ENCODE data around the gene BANF1. TPM values are rescaled to one million over a fixed set of nuclear protein-coding genes. Genes with fewer than 3 reads are reported as not detected.

The BANF1 gene
- polyA plus RNA-seq, 1 donor (not counting 4 experiments of a cell fraction or from before 2014, with no cell fraction given): 154 TPM

DNA sequence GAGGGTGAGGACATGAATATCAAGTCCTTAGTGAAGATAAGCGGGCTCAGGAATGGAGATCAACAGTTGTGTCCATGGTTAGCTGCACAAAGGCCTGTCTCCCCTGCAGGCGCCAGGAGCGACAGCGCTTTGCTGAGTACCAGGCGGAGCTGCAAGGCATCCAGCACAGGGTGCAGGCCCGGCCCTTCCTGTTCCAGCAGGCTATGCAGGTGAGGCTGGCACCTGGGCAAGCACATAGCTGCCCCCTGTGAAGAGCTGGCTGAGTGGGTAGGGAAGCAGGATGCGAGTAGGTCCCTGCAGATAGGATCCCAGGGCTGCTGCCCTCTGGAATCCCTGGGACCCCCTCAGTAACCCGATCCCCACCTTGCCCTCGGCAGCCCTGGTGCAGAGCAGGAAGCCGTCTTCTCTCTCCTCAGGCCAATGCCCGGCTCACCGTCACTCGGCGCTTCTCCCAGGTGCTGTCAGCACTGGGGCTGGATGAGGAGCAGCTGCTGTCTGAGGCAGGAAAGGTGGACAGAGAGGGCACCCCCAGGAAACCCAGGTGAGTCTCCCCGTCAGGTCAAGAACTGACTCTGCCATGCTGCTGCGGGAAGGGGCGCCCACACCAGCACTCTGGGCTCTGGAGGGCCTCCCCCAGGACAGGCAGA is 43.4 kb upstream of the BANF1 start:
- Histone ChIP-seq H3K36me3 (ENCODE audit: control insufficient read depth in 2 of 2, extremely low read depth in 1 of 2, insufficient read depth in 2 of 2, low read length in 2 of 2) (peaks cover 0 to 2% of the 10 kb centered on the region in 2 experiments), H3K27ac (ENCODE audit: control insufficient read depth, insufficient read depth, low read length) (no peak overlapping the region), H3K4me3 (ENCODE audit: control insufficient read depth in 2 of 3, extremely low read depth in 1 of 3, insufficient read depth in 2 of 3, low read depth in 1 of 3, low read length in 3 of 3) (no peak overlapping the region), H3K9ac (ENCODE audit: control insufficient read depth, extremely low read depth, insufficient read depth, low read length) (no peak overlapping the region), H3K27me3 (ENCODE audit: control insufficient read depth, extremely low read depth, insufficient read depth, low read length) (no peaks in the 10 kb centered on the region), H3K4me1 (ENCODE audit: control insufficient read depth, extremely low read depth, insufficient read depth, low read length) (peaks cover 12% of the 10 kb centered on the region), H3K9me3 (ENCODE audit: control insufficient read depth, low read depth, low read length) (no peaks in the 10 kb centered on the region), H3K9me1 (ENCODE audit: control insufficient read depth, extremely low read depth, insufficient read depth, low read length) (no peaks in the 10 kb centered on the region), H3K79me2 (ENCODE audit: control insufficient read depth, insufficient read depth, low read length) (peaks cover 23% of the 10 kb centered on the region), H4K20me1 (ENCODE audit: control insufficient read depth, extremely low read depth, insufficient read depth, low read length) (no peaks in the 10 kb centered on the region), H3K4me2 (ENCODE audit: control insufficient read depth, extremely low read depth, insufficient read depth, low read depth, low read length) (no peak overlapping the region), H2AFZ (ENCODE audit: control insufficient read depth, low read length) (no peak overlapping the region)
- DNase-seq (ENCODE audit: low read depth, low spot score): no peak
- TF ChIP-seq, protein P1, sequence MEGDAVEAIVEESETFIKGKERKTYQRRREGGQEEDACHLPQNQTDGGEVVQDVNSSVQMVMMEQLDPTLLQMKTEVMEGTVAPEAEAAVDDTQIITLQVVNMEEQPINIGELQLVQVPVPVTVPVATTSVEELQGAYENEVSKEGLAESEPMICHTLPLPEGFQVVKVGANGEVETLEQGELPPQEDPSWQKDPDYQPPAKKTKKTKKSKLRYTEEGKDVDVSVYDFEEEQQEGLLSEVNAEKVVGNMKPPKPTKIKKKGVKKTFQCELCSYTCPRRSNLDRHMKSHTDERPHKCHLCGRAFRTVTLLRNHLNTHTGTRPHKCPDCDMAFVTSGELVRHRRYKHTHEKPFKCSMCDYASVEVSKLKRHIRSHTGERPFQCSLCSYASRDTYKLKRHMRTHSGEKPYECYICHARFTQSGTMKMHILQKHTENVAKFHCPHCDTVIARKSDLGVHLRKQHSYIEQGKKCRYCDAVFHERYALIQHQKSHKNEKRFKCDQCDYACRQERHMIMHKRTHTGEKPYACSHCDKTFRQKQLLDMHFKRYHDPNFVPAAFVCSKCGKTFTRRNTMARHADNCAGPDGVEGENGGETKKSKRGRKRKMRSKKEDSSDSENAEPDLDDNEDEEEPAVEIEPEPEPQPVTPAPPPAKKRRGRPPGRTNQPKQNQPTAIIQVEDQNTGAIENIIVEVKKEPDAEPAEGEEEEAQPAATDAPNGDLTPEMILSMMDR (optimal IDR thresholded peaks at IDR 0.05 in 1 of 3, IDR thresholded peaks at IDR 0.05 in 1 of 3, conservative IDR thresholded peaks at IDR 0.05 in 1 of 3; ENCODE audit: extremely low read depth in 1 of 3, insufficient read depth in 2 of 3, low read length in 3 of 3): no peak
- TF ChIP-seq EZH2 (IDR thresholded peaks at IDR 0.05; ENCODE audit: low read length): no peak
- FAIRE-seq: no peak
- dilution Hi-C loops (cut with MboI; ENCODE audit: extremely low pct_ligation_motif_present, low sequenced_read_pairs): no loop called here

DNA sequence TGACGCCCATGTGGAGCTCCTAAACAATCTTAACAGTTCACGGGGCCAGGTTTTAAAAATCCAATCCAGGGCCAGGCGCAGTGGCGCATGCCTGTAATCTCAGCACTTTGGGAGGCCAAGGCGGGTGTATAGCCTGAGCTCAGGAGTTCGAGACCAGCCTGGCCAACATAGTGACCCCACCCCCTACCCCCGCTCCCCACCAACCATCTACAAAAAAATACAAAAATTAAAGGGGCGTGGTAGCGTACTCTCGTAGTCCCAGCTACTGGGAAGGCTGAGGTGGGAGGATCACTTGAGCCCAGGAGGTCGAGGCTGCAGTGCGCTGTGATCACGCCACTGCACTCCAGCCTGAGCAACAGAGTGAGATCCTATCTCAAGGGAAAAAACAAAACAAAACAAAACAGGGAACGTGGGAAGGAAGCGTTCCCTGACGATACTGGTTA is 41.5 kb upstream of the BANF1 start:
- peak overlapping the region; percentile 91 for H3K9ac ChIP-seq (ENCODE audit: control insufficient read depth, extremely low read depth, insufficient read depth, low read length)
- no peak for TF ChIP-seq EZH2 (IDR thresholded peaks at IDR 0.05; ENCODE audit: low read length)
- TF ChIP-seq, protein P1 (optimal IDR thresholded peaks at IDR 0.05 in 1 of 3, IDR thresholded peaks at IDR 0.05 in 1 of 3, conservative IDR thresholded peaks at IDR 0.05 in 1 of 3; ENCODE audit: extremely low read depth in 1 of 3, insufficient read depth in 2 of 3, low read length in 3 of 3): no peak
- no peaks in the 10 kb centered on the region for H4K20me1 ChIP-seq (ENCODE audit: control insufficient read depth, extremely low read depth, insufficient read depth, low read length)
- no peaks in the 10 kb centered on the region for H3K9me1 ChIP-seq (ENCODE audit: control insufficient read depth, extremely low read depth, insufficient read depth, low read length)
- peak overlapping the region; percentile 84 for H3K4me2 ChIP-seq (ENCODE audit: control insufficient read depth, extremely low read depth, insufficient read depth, low read depth, low read length)
- H3K27ac ChIP-seq (ENCODE audit: control insufficient read depth, insufficient read depth, low read length): peak overlapping the region; percentile 89
- DNase-seq (ENCODE audit: low read depth, low spot score) (no peak), FAIRE-seq (no peak)
- no peaks in the 10 kb centered on the region for H3K9me3 ChIP-seq (ENCODE audit: control insufficient read depth, low read depth, low read length)
- H3K4me3 ChIP-seq (ENCODE audit: control insufficient read depth in 2 of 3, extremely low read depth in 1 of 3, insufficient read depth in 2 of 3, low read depth in 1 of 3, low read length in 3 of 3): peak overlapping the region; percentile 58 to 95 (median 70)
- H3K79me2 ChIP-seq (ENCODE audit: control insufficient read depth, insufficient read depth, low read length): peaks cover 31% of the 10 kb centered on the region
- H2AFZ ChIP-seq (ENCODE audit: control insufficient read depth, low read length): peak overlapping the region; percentile 97
- H3K36me3 ChIP-seq (ENCODE audit: control insufficient read depth in 2 of 2, extremely low read depth in 1 of 2, insufficient read depth in 2 of 2, low read length in 2 of 2): peaks cover 11 to 16% of the 10 kb centered on the region in 2 experiments
- no peaks in the 10 kb centered on the region for H3K27me3 ChIP-seq (ENCODE audit: control insufficient read depth, extremely low read depth, insufficient read depth, low read length)
- dilution Hi-C loops (cut with MboI; ENCODE audit: extremely low pct_ligation_motif_present, low sequenced_read_pairs): no loop called here
- H3K4me1 ChIP-seq (ENCODE audit: control insufficient read depth, extremely low read depth, insufficient read depth, low read length): peaks cover 8% of the 10 kb centered on the region

All from keratinocyte (primary cell).